ENCODE data around the gene PRRT1.

GRCh38 chr6:32147401-32148132 is 4.2 kb downstream of the PRRT1 start:
- TF ChIP-seq CTCF (IDR thresholded peaks at IDR 0.05; ENCODE audit: insufficient read depth, low read length, poor library complexity, severe bottlenecking) = no peak
- no peak for TF ChIP-seq EZH2phosphoT487 (conservative IDR thresholded peaks at IDR 0.05; ENCODE audit: low read length)

Data from SU-DHL-6 (cell line).